HG02759 (cell line): ENCODE results near the gene REPIN1.
A peak's percentile ranks its signal among the peaks of the same experiment; 100 is the strongest.

Experiments used
- ATAC-seq: cut with Tn5 transposase; IDR thresholded peaks from one replicate; pipeline ENCODE4 v1.9.1; 2021; ENCODE audit warnings: mild to moderate bottlenecking, moderate library complexity; ENCODE audit not compliant: unreplicated experiment

REPIN1 gene

GRCh38 chr7:150420242-150420641 lies 51.6 kb downstream of the REPIN1 start:
- no peak for ATAC-seq

- ATAC-seq, result peak; percentile 98
These were observed 52.5 kb downstream of the REPIN1 start for GRCh38 chr7:150420987-150421674.

GRCh38 chr7:150421831-150422230 lies 53.2 kb downstream of the REPIN1 start:
- ATAC-seq, result no peak
